Right atrium auricular region (tissue), 2 donors: ENCODE measurements around the gene HEATR5A. TPM values are rescaled to one million over a fixed set of nuclear protein-coding genes. Genes with fewer than 3 reads are reported as not detected.

ENCODE experiments used
- DNase-seq: peaks from one replicate; pipeline ENCODE4 v3.0.0-alpha.2; 2019; ENCODE audit warnings: low spot score
- H3K27ac ChIP-seq, 2 donors: fragments of 200-600 bp; sonication (generic); 1 replicate in 1 of 2; 2 replicates in 1 of 2; pipeline ENCODE4 v1.5.1; 2016 to 2019
- H3K27me3 ChIP-seq, 2 donors: fragments of 200-600 bp; sonication (generic); one replicate each; pipeline versions ENCODE4 v1.5.1 to v1.6.0; 2017 to 2019
- H3K36me3 ChIP-seq: fragments of 200-600 bp; sonication (generic); one replicate; pipeline ENCODE4 v1.5.1; 2016
- H3K4me1 ChIP-seq, 2 donors: fragments of 200-600 bp; sonication (generic); one replicate each; pipeline versions ENCODE4 v1.5.1 to v1.6.0; 2017 to 2019
- H3K4me3 ChIP-seq, 2 donors: fragments of 200-600 bp; sonication (generic); 1 replicate in 1 of 2; 2 replicates in 1 of 2; pipeline ENCODE4 v1.5.1; 2017 to 2019; ENCODE audit warnings: mild to moderate bottlenecking in 1 of 2, moderate library complexity in 1 of 2
- H3K9me3 ChIP-seq, 2 donors: fragments of 200-600 bp; sonication (generic); one replicate each; pipeline ENCODE4 v1.5.1; 2019
- total RNA-seq, 2 donors: library from RNA; depleted of rRNA; stranded (reverse); fragments of >200 nt; gene quantifications; one replicate each; pipeline ENCODE4 v1.1.0, GENCODE V29; 2016
- TF ChIP-seq, protein P1 (sequence below), 2 donors: fragments of 200-600 bp; sonication (generic); IDR thresholded peaks; one replicate each; pipeline ENCODE4 v1.5.1; 2019; ENCODE audit warnings: antibody characterized with exemption in 2 of 2

Gene HEATR5A
- total RNA-seq, 2 donors from 2014 or later: 29.0 to 29.3 TPM

DNA sequence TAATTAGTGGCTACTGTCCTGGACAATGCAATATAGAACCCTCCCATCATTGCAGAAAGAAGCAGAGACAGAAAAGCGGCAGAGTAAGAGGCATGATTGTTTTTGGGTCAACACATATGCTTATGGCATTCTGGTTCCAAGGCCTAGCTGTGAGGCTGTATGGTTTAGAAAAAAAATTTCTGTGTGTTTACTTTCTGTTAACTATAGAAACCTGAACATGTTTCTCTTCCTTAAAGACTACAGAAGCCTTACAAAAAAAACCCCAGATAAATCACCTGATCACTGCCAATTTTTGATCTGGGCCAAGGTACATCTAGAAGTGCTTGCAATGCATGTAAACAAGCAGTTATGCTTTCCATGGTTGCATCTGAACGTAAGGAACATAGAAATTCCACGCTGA is 112.7 kb downstream of the HEATR5A start:
- no peak for DNase-seq

DNA sequence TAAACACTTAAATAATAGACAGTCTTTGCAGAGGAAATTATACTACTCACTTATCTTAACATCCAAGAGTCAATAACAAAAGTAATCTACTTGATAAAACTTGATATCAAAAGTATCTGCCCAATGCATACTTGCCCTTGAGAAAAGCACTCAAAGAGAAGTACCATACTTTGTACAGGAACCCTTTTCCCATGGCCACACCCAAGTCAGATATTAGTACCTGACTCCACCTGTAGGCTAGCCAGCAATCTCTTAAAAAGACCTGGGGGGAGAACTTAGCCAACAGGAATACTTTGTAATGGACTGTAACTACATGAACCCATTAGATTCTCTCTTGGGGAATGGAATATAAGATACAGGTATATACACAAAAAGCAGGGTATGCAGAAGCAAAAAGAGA is 113.2 kb downstream of the HEATR5A start:
- DNase-seq: no peak
- TF ChIP-seq, protein P1, sequence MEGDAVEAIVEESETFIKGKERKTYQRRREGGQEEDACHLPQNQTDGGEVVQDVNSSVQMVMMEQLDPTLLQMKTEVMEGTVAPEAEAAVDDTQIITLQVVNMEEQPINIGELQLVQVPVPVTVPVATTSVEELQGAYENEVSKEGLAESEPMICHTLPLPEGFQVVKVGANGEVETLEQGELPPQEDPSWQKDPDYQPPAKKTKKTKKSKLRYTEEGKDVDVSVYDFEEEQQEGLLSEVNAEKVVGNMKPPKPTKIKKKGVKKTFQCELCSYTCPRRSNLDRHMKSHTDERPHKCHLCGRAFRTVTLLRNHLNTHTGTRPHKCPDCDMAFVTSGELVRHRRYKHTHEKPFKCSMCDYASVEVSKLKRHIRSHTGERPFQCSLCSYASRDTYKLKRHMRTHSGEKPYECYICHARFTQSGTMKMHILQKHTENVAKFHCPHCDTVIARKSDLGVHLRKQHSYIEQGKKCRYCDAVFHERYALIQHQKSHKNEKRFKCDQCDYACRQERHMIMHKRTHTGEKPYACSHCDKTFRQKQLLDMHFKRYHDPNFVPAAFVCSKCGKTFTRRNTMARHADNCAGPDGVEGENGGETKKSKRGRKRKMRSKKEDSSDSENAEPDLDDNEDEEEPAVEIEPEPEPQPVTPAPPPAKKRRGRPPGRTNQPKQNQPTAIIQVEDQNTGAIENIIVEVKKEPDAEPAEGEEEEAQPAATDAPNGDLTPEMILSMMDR (IDR thresholded peaks at IDR 0.05): no peak
- Histone ChIP-seq H3K9me3 (no peaks in the 10 kb centered on the region), H3K27me3 (no peaks in the 10 kb centered on the region), H3K4me1 (no peaks in the 10 kb centered on the region), H3K4me3 (no peak overlapping the region), H3K36me3 (peaks cover 67% of the 10 kb centered on the region), H3K27ac (no peak overlapping the region)

More for the DNA sequence above, 112.7 kb downstream of the HEATR5A start:
- Histone ChIP-seq H3K36me3 (peaks cover 69% of the 10 kb centered on the region), H3K9me3 (no peaks in the 10 kb centered on the region), H3K27me3 (no peaks in the 10 kb centered on the region), H3K4me1 (no peaks in the 10 kb centered on the region), H3K4me3 (no peak overlapping the region), H3K27ac (no peak overlapping the region)
- TF ChIP-seq, protein P1 (IDR thresholded peaks at IDR 0.05): no peak

- no peak overlapping the region for H3K4me3 ChIP-seq
- TF ChIP-seq, protein P1 (IDR thresholded peaks at IDR 0.05): no peak
- DNase-seq: no peak
- no peaks in the 10 kb centered on the region for H3K27me3 ChIP-seq
- no peak overlapping the region for H3K27ac ChIP-seq
- H3K4me1 ChIP-seq: no peaks in the 10 kb centered on the region
- H3K9me3 ChIP-seq: no peaks in the 10 kb centered on the region
- H3K36me3 ChIP-seq: peaks cover 73% of the 10 kb centered on the region
Observed at GRCh38 chr14:31303654-31304053, 116.7 kb downstream of the HEATR5A start.

DNA sequence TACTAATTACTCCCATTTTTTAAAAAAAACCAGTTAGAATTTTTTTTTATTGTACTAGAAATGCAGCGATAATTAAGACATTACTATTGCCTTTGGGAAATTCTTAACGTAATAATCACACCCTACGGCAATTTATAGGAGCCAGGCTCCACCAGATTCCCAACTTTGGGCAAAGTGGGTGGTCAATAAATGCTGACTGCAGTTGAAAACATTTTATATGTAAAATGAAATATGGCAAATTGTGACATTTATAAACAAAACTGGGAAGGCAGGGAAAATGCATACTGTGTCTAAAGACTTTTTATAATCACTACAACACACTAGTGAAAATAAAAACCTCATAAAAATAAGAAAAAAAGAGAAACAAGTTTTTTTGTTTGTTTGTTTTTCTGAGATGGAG is 119.5 kb downstream of the HEATR5A start:
- peaks cover 50% of the 10 kb centered on the region for H3K36me3 ChIP-seq

GRCh38 chr14:31300296-31300695 is 120.1 kb downstream of the HEATR5A start:
- Histone ChIP-seq H3K27ac (no peak overlapping the region), H3K4me3 (no peak overlapping the region), H3K4me1 (no peaks in the 10 kb centered on the region), H3K9me3 (no peaks in the 10 kb centered on the region), H3K27me3 (no peaks in the 10 kb centered on the region), H3K36me3 (peaks cover 46% of the 10 kb centered on the region)
- TF ChIP-seq, protein P1 (IDR thresholded peaks at IDR 0.05): no peak
- DNase-seq: no peak

More for the DNA sequence above, 119.5 kb downstream of the HEATR5A start:
- Histone ChIP-seq H3K4me1 (no peaks in the 10 kb centered on the region), H3K27me3 (no peaks in the 10 kb centered on the region), H3K27ac (no peak overlapping the region), H3K4me3 (no peak overlapping the region), H3K9me3 (no peaks in the 10 kb centered on the region)
- TF ChIP-seq, protein P1 (IDR thresholded peaks at IDR 0.05): no peak
- DNase-seq: no peak

DNA sequence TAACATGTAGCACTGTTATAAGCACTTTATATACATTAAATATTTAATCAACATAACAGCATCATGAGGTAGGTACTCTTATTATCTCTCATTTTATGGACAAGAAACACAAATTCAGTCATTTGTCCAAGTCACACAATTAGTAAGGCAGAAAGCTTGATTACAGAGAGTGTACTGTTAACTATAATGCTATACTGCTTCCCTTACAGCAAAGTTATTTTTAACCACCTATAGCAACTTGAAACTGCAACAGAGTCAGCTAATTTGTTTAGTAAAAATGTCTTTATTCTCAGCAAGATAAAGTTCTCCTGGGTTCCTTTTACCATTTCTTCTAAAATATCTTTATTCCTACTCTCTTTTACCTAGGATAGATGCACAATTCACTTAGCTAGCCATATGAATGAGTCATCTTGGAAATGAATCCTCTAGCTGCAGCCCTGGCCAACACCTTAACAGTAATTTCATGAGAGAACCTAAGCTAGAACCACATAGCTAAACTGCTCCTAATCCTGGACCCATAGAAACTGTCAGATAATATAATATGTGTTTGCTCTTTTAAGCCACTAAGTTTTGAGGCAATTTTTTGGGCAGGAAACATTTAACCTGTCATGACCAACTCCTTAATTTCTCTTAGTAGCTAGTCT is 122.5 kb downstream of the HEATR5A start:
- no peak for DNase-seq
- peaks cover 22% of the 10 kb centered on the region for H3K36me3 ChIP-seq
- H3K9me3 ChIP-seq: no peaks in the 10 kb centered on the region
- no peak overlapping the region for H3K4me3 ChIP-seq
- TF ChIP-seq, protein P1 (IDR thresholded peaks at IDR 0.05): no peak
- no peak overlapping the region for H3K27ac ChIP-seq
- H3K27me3 ChIP-seq: no peaks in the 10 kb centered on the region
- no peaks in the 10 kb centered on the region for H3K4me1 ChIP-seq
